KMS-11 (cell line): ENCODE results near the gene E2F4.

ENCODE experiments used
- H2AFZ ChIP-seq: fragments of 200-600 bp; sonication (generic); 2 replicates; pipeline ENCODE4 v1.6.1; 2016; ENCODE audit warnings: antibody characterized with exemption, mixed run types, low read depth
- H3K27ac ChIP-seq: fragments of 200-600 bp; sonication (generic); 2 replicates; pipeline ENCODE4 v1.6.1; 2016; ENCODE audit warnings: mild to moderate bottlenecking, mixed run types
- H3K27me3 ChIP-seq: fragments of 200-600 bp; sonication (generic); 2 replicates; pipeline ENCODE4 v1.6.1; 2017; ENCODE audit warnings: mild to moderate bottlenecking, low read depth, mixed run types, moderate library complexity; ENCODE audit not compliant: insufficient read depth
- H3K36me3 ChIP-seq: fragments of 200-600 bp; sonication (generic); 2 replicates; pipeline ENCODE4 v1.6.1; 2017; ENCODE audit warnings: mild to moderate bottlenecking, mixed run types; ENCODE audit not compliant: insufficient read depth
- H3K4me1 ChIP-seq: fragments of 200-600 bp; sonication (generic); 2 replicates; pipeline ENCODE4 v1.6.1; 2016; ENCODE audit warnings: mild to moderate bottlenecking, low read depth, mixed run types; ENCODE audit not compliant: poor library complexity, severe bottlenecking
- H3K4me2 ChIP-seq: fragments of 200-600 bp; sonication (generic); 2 replicates; pipeline ENCODE4 v1.7.0; 2016; ENCODE audit warnings: mild to moderate bottlenecking, mixed run types
- H3K4me3 ChIP-seq: fragments of 200-600 bp; sonication (generic); IDR thresholded peaks from 2 replicates; pipeline ENCODE4 v1.6.1; 2017; ENCODE audit warnings: low read depth, low read length, mixed read lengths; ENCODE audit not compliant: insufficient read depth
- H3K79me2 ChIP-seq: fragments of 200-600 bp; sonication (generic); 2 replicates; pipeline ENCODE4 v1.6.1; 2016; ENCODE audit warnings: low read depth, mixed run types; ENCODE audit not compliant: insufficient read depth
- H3K9ac ChIP-seq: fragments of 200-600 bp; sonication (generic); 2 replicates; pipeline ENCODE4 v1.6.1; 2016; ENCODE audit warnings: mild to moderate bottlenecking, mixed run types
- H4K20me1 ChIP-seq: fragments of 200-600 bp; sonication (generic); 2 replicates; pipeline ENCODE4 v1.6.1; 2016; ENCODE audit warnings: mild to moderate bottlenecking, mixed run types; ENCODE audit not compliant: insufficient read depth
- TF ChIP-seq, protein P1 (sequence below): fragments of 200-600 bp; sonication (generic); conservative IDR thresholded peaks from 2 replicates; pipeline ENCODE4 v1.6.1; 2017; ENCODE audit warnings: low read depth, mild to moderate bottlenecking, antibody characterized with exemption, low read length, moderate library complexity, mixed read lengths

E2F4 gene

DNA sequence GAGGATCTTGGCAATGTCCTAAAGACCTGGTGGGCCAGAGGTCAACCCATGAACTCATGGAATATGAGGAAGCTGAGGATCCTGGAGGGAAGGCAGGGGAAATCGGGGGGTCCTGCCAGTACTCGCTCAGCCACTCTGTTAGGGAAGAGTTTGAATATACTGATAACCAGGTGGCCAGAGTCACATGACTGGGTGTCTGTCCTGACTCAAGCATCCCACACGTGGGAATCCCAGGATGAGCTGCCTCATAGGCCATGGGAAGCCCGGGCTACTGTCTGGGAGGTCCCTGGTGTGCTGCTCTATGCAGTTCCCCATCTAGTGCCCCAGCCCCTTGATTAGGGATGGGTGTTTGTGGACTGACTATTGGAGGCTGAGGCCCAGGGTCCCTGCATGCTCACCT is 3.6 kb upstream of the E2F4 start:
- no peaks in the 10 kb centered on the region for H4K20me1 ChIP-seq
- TF ChIP-seq, protein P1, sequence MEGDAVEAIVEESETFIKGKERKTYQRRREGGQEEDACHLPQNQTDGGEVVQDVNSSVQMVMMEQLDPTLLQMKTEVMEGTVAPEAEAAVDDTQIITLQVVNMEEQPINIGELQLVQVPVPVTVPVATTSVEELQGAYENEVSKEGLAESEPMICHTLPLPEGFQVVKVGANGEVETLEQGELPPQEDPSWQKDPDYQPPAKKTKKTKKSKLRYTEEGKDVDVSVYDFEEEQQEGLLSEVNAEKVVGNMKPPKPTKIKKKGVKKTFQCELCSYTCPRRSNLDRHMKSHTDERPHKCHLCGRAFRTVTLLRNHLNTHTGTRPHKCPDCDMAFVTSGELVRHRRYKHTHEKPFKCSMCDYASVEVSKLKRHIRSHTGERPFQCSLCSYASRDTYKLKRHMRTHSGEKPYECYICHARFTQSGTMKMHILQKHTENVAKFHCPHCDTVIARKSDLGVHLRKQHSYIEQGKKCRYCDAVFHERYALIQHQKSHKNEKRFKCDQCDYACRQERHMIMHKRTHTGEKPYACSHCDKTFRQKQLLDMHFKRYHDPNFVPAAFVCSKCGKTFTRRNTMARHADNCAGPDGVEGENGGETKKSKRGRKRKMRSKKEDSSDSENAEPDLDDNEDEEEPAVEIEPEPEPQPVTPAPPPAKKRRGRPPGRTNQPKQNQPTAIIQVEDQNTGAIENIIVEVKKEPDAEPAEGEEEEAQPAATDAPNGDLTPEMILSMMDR: no peak
- H2AFZ ChIP-seq: no peak overlapping the region
- H3K27ac ChIP-seq: no peak overlapping the region
- peaks cover 17% of the 10 kb centered on the region; the same call in 1 of the 2 replicates for H3K27me3 ChIP-seq
- H3K4me1 ChIP-seq: peaks cover 11% of the 10 kb centered on the region
- H3K79me2 ChIP-seq: peaks cover 14% of the 10 kb centered on the region
- H3K4me2 ChIP-seq: no peak overlapping the region
- H3K9ac ChIP-seq: no peak overlapping the region
- H3K4me3 ChIP-seq: no peak overlapping the region
- no peaks in the 10 kb centered on the region for H3K36me3 ChIP-seq

DNA sequence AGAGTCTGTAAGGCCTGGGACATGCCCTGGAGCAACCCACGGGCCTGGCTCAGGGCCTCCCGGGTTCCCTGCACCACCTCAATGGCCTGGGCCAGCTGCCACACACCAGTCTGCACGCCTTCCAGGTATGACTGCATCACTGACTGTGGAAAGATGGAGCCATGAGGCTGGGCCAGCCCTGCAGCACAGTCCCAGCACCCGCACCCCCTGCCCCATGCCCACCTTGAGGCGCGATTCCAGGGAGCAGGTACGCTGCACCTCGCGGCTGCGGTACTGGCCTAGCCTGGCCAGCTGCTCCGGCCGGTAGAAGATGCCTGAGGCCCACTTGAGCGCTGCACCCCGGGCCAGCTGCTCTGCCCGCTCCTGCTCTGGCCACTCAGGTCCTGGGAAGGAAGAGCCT is 3.2 kb upstream of the E2F4 start:
- TF ChIP-seq, protein P1: no peak
- peaks cover 17% of the 10 kb centered on the region; the same call in 1 of the 2 replicates for H3K27me3 ChIP-seq

DNA sequence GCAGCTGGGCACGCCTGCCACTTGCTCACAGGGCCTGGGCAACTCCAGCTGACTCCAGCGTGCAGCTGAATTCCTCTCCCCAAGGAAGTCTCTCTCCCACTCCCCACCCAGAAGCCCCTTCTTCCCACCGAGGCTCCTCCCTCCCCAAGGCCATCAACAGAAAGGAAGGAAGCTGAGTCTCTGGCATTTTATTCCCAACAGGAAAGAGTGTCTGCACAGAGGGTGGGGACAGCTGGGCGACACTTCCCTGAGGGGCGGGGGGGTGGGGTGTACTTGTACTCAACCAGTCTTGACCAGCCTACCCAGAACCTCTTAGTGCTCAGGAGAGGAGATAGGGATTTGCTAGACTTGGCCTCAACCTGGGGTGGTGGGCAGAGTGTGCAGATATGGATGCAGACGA is 1.9 kb upstream of the E2F4 start, which contains the start of gene EXOC3L1:
EXOC3L1 (minus strand) TSS at position 96 of the 400 bp plus-strand sequence. CDS start 460 bp downstream, outside the sequence.
- Histone ChIP-seq H3K4me3 (no peak within 1 kb of the TSS), H3K27ac (no peak within 1 kb of the TSS), H3K4me2 (no peak within 1 kb of the TSS), H4K20me1 (no peaks in the 10 kb centered on the region), H2AFZ (no peak within 1 kb of the TSS), H3K36me3 (no peaks in the 10 kb centered on the region), H3K4me1 (peaks cover 19% of the 10 kb centered on the region), H3K27me3 (peaks cover 17% of the 10 kb centered on the region; the same call in 1 of the 2 replicates), H3K79me2 (peaks cover 24% of the 10 kb centered on the region), H3K9ac (no peak within 1 kb of the TSS)
- TF ChIP-seq, protein P1: no peak

More for the DNA sequence above, 3.2 kb upstream of the E2F4 start:
- H3K4me1 ChIP-seq: peaks cover 16% of the 10 kb centered on the region
- no peak overlapping the region for H3K9ac ChIP-seq
- no peak overlapping the region for H3K27ac ChIP-seq
- no peak overlapping the region for H3K4me2 ChIP-seq
- H3K4me3 ChIP-seq: no peak overlapping the region
- no peaks in the 10 kb centered on the region for H4K20me1 ChIP-seq
- peaks cover 18% of the 10 kb centered on the region for H3K79me2 ChIP-seq
- H2AFZ ChIP-seq: no peak overlapping the region
- H3K36me3 ChIP-seq: no peaks in the 10 kb centered on the region

DNA sequence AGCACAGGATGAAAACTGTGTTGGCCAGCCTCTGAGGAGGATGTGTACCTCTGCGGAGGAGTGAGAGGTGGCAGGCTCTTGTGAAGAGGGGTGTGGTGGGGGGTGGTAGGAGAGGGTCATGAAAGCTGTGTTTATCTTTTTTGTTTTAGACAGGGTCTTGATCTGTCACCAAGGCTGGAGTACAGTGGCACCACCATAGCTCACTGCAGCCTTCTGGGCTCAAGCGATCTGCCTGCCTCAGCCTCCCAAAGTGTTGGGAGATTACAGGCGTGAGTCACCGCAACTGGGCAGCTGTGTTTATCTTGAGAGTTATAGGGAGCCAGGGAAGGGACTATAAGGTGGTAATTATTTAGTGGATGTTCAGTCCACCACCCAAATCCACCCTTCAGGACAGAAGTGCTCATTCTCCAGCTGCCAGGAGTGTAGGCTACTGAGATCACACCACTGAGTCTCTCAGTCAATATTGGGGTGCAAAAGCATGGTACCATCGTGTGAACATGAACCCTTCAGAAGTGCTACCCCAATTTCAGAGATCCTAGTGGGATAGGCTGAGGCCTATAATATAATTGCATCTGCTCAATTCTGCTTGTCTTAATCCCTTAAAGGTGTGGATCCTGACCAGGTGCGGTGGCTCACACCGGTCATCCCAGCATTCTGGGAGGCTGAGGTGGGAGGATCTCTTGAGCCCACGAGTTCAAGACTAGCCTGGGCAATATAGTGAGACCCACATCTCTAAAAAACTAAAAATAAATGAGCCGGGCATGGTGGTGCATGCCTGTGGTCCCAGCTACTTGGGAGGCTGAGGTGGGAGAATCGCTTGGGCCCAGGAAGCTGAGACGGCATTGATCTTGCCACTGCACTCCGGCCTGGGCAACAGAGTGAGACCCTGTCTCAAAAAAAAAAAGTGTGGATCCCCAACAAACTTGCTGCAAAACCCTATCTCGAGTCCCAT is 1.2 kb upstream of the E2F4 start:
- TF ChIP-seq, protein P1: no peak
- H3K4me3 ChIP-seq: no peak overlapping the region

More for the DNA sequence above, 1.2 kb upstream of the E2F4 start:
- Histone ChIP-seq H3K27me3 (peaks cover 14% of the 10 kb centered on the region; the same call in 1 of the 2 replicates), H3K4me2 (no peak overlapping the region), H3K4me1 (peaks cover 19% of the 10 kb centered on the region), H3K9ac (no peak overlapping the region), H3K27ac (no peak overlapping the region), H3K36me3 (no peaks in the 10 kb centered on the region), H3K79me2 (peaks cover 24% of the 10 kb centered on the region), H2AFZ (no peak overlapping the region), H4K20me1 (no peaks in the 10 kb centered on the region)
